Germinal center (tissue), 1 donor: ENCODE measurements around the gene PARP9.
"Not testable (repeated sequence)": the region's sequence is repeated elsewhere in the genome, so short reads cannot be mapped to it uniquely, and the experiment has no call there.

Experiments
- DNase-seq: peaks from one replicate; pipeline ENCODE4 v3.0.0; 2012; ENCODE audit warnings: mixed read lengths, low spot score

The PARP9 gene

DNA sequence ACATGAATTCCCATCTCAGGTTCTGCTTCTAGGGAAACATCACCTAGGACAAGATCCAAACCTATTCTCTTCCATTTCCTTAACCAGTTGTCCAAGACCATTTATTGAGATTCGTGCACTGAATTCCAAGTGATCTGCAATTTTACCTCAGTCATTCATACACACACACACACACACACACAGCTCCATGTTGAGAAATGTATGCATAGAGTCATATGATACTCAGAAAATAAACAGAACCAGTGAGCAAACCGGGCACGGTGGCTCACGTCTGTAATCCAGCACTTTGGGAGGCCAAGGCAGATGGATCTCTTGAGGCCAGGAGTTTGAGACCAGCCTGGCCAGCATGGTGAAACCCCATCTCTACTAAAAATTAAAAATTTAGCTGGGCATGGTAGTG is 43.2 kb downstream of the PARP9 start:
- no peak for DNase-seq

GRCh38 chr3:122519693-122520092 is 44.4 kb downstream of the PARP9 start:
- no peak for DNase-seq

GRCh38 chr3:122516846-122517360 is 47.2 kb downstream of the PARP9 start:
- no peak for DNase-seq

- DNase-seq = no peak
Observed at GRCh38 chr3:122515870-122516269, 48.2 kb downstream of the PARP9 start.

GRCh38 chr3:122515020-122515468 is 49.1 kb downstream of the PARP9 start:
- no peak for DNase-seq

DNA sequence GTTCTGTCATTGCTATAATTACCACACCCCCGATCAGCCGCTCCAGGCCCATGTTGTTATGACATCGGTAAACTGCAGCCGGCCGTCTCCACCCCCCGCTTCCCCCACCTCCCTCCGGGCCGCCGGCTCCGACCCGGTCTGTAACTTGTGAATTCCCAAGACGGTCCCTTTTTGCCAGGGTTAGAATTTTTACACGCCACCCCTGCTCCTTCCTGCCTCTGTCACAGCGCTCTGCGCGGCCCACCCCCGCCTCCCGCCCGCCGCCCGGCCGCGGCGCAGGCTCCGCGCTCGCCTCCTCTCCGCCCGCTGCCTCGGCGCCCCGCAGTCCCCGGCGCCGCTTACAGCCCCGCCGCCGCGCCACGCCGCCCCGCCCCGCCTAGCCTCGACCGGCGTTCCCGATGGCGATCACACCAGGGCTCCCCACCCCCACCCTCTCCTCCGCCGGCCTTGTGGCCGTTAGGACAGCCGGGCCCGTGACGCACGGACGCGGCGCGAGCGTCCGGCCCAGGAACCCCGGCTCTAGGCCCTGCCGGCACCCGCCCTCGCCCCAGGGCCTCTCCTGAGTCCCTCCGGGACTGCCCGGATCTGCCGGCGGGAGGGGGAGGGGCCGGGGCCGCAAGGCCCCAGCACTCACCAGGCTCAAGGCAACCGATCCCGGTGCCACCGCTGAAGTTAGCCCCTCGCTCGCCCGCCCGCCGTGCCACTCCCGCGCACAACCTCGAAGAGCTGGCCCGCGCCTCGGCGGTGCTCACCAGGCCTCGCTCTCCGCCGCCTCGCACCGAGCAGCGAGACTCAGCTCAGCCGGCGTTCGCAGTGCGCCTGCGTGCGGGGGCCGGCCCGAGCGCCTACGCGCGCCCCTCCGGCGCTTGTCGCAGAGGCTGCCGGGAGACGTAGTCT is 49.7 kb downstream of the PARP9 start, which contains the start of gene KPNA1:
Gene KPNA1, minus strand, starts transcription at position 817 of the 897 bp plus-strand sequence. CDS start 18,374 bp downstream, outside the sequence.
- peak; percentile 94 for DNase-seq

DNA sequence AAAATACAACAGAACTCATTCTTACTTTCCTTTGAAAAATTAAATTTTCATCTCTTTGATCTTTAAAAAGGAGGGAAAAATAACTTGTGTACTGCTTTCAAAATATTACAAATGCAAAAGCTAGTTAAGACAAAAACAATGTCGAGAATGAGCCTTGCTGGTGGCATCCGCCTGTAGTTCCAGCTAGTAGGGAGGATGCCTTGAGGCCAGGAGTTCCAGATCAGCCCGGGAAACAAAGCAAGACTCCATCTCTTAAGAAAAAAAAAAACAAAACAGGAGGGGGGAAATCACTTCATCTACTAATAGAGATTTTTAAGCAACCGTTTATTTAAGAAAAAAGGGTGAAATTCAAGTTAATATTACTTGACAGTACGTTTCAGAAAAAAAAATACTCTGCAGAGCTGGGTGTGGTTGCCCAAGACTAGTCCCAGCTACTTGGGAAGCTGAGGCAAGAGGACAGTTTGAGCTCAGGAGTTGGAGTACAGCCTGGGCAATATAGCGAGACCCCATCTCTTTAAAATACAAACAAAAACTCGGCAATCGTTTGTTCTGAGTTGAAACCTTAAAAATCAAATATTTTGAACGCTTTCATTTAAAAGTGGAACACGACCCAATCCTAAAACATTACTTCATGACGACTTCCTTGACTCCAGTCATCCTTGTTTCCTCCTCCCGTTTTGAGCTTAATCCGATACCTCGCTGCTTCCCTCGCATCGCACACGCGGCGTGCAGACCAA is 50.5 kb downstream of the PARP9 start:
- no peak for DNase-seq

GRCh38 chr3:122512284-122512683 is 51.8 kb downstream of the PARP9 start:
- DNase-seq = no peak

GRCh38 chr3:122510878-122511535 is 53.1 kb downstream of the PARP9 start:
- DNase-seq = no peak

- DNase-seq = not testable (repeated sequence)
Observed at GRCh38 chr3:122508944-122509343, 55.2 kb downstream of the PARP9 start.

DNA sequence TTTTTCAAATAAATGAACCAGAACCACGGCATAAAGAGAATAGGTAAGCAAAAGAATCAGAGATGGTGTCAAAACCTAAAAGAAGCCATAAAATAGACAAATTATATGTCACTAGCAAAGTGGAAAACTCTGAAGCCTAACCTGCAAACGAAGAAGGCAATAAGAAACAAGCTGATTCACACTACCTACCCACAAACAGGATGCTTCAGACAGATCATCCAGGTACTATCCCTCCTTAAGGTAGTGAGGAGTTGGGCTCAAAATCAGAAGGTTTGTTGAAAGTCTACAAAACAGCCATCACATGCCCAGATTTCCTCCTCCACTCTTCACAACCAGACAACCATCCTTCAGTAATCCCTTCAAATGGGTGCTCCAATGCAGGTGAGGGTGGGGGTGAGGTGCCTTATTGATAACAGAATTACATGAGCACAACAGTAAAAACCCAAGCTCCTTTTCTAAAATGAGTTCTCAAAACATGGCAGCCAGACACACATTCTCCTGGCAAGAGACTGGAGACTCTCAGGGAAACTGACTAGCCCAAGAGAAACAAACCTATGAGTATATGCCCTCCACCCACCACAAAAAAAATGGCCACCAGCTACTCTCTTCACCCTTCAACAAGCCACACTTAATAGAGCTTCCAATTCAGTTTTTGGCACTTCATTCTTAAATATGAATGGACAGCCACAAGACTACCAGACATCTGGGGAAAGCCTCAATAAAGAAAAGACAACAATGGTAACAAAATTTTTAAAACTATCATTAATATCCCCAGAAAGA is 55.8 kb downstream of the PARP9 start:
- DNase-seq = no peak

GRCh38 chr3:122506450-122506849 is 57.6 kb downstream of the PARP9 start:
- DNase-seq = no peak

DNA sequence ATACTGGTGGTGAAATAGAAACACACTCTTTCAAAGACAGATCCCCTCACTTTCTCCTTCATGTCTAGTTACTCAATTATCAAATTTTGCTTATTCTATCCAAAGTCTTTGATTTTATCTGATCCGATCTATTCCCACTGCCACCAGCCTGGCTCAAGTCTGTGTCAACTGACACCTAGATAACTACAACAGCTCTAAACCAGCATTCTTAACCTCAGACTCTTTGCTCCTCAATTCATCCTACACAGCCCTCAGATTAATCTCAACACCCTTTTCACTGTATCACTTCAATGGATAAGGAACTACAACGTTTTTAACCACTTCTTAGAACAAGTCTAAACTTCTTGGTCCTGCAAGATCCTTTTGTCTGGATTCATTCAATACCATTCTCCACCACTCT is 58.4 kb downstream of the PARP9 start:
- DNase-seq = no peak

- DNase-seq = no peak
Observed at GRCh38 chr3:122502941-122503340, 61.2 kb downstream of the PARP9 start.

DNA sequence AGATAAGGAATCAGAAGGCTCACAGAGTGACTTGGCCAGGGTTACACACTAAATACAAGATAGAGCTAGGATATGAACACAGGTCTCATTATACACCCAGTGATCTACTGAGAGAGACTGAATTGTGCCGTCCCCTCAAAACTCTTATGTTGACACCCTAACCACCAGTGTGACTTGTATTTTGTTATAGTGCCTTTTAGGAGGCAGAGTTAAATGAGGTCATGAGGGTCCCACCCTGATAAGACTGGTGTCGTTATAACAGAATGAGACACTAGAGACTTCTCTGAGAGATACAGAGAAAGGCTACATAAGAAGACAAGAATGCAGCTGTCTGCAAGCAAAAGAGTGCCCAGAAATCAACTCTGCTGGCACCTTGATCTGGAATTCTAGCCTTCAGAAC is 62.0 kb downstream of the PARP9 start:
- DNase-seq = no peak

DNA sequence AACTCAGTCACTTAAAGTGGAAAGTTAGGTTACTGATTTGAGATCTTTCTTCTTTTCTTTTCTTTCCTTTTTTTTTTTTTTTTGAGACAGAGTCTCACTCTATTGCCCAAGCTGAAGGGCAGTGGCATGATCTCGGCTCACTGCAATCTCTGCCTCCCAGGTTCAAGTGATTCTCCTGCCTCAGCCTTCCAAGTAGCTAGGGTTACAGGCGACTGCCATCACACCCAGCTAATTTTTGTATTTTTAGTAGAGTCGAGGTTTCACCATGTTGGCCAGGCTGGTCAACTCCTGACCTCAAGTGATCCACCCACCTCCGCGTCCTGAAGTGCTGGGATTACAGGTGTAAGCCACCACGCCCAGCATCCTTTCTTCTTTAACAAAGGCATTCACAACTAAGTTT is 63.1 kb downstream of the PARP9 start:
- DNase-seq = not testable (repeated sequence)

- no peak for DNase-seq
Observed at GRCh38 chr3:122498152-122498551, 65.9 kb downstream of the PARP9 start.

DNA sequence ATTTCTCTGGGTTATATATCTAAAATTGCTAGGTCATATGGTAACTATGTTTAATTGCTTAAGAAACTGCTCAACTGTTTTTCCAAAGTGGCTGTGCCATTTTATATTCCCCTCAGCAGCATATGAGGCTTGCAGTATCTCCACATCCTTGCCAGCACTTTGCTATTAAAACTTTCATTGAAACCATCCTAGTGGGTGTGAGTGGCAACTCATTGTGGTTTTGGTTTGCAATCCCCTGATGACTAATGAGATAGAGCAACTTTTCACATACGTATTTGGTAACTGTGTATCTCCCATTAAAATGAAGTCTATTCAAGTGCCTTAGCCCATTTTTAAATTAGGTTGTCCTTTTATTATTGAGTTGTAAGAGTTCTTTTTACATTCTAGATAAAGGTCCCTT is 66.7 kb downstream of the PARP9 start:
- DNase-seq = no peak

GRCh38 chr3:122496508-122496907 is 67.6 kb downstream of the PARP9 start:
- no peak for DNase-seq

DNA sequence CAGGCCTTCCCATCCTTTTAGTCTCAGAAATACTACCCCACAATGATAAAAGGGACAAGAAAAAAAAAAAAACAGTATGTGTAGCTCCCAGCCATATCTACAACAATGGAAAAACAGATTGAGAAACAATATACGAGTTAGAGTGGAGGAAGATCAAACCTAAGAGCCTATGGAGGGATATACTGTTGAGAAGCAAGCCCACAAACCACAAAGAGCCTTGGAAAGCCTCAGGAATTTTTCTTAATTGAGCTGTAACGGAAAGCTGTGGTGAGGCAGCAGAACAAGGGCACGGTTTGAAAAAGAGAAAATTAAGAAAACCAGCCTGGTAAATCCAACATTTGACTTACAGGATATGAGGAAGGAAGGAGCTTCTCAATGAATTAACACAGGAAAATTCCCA is 70.8 kb downstream of the PARP9 start:
- no peak for DNase-seq

DNA sequence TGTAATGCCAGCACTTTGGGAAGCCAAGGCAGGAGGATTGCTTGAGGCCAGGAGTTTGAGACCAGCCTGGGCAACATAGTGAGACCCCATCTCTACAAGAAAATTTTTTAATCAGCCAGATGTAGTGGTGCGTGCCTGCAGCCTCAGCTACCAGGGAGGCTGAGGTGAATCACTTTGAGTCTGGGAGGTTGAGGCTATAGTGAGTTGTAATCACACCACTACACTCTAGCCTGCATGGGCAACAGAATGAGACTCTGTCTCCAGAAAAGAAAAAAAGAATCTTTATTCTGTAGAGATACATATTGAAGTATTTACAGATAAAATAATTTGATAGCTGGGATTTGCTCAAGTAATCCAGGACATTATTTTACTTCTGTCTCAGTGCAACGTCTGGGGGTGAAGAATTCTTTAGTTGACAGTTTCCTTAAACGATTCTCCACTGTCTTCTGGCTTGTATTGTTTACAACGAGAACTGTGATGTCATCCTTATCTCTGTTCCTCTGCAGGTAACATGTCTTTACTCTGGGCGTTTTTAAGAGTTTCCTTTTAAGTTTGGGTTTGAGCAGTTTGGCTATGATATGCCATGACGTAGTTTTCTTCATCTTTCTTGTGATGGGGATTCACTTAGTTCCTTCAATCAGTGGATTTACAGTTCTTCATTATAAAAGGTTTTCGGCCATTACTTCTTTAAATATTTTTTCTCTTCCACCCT is 75.7 kb downstream of the PARP9 start:
- DNase-seq = no peak
